H1 (cell line): ENCODE data around the gene TMEM45A. TPM values are rescaled to one million over a fixed set of nuclear protein-coding genes. Genes with fewer than 3 reads are reported as not detected.

ENCODE experiments used
- polyA plus RNA-seq, 7 experiments: library from polyadenylated mRNA; depleted of rRNA in 3 of 7; stranded (reverse) in 5 of 7; unstranded in 2 of 7; fragments of >200 nt in 5 of 7; fragments of 200-250 nt in 2 of 7; gene quantifications; 1 replicate in 5 of 7; 2 replicates in 1 of 7; 4 replicates in 1 of 7; pipeline versions ENCODE4 v1.2.1 to v1.2.3, GENCODE V29; 2011 to 2013; ENCODE audit warnings: missing spikeins in 2 of 7, mixed read lengths in 2 of 7
- total RNA-seq: library from RNA; stranded (reverse); fragmentation: NEBNext Ultra II Directional; extraction: Animal tissue kit (Norgen Biotek cat#: 25700); gene quantifications from 2 replicates; pipeline ENCODE4 v1.2.1, GENCODE V29; 2021
- TF ChIP-seq, protein P1 (sequence below): fragments of 300-600 bp; sonication (generic); IDR thresholded peaks from 2 replicates; pipeline ENCODE4 v1.7.1; 2012; ENCODE audit warnings: low read length, moderate library complexity, mild to moderate bottlenecking, inconsistent platforms; ENCODE audit not compliant: insufficient replicate concordance

The TMEM45A gene
- total and polyA plus RNA-seq, 2 of the 8 experiments (the other 6 are each of a cell fraction or from before 2014, with no cell fraction given) = 12.9 to 14.2 TPM

DNA sequence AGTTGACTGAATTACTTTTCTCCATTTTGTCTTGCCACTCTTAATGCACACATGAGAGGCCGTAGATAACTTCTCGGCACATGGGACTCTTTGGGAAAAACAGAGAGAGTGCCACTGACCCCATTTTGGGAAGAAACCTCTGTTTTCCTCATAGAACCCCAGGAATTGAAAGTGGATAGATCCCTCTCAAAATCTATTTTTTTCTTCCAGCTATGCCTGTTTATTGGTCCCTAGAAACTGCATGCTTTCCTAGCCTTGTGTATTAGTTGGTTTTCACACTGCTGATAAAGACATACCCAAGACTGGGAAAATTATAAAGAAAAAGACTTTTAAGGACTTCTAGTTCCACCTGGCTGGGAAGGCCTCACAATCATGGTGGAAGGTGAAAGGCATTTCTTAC lies 23.7 kb upstream of the TMEM45A start (continued):
- TF ChIP-seq, protein P1, sequence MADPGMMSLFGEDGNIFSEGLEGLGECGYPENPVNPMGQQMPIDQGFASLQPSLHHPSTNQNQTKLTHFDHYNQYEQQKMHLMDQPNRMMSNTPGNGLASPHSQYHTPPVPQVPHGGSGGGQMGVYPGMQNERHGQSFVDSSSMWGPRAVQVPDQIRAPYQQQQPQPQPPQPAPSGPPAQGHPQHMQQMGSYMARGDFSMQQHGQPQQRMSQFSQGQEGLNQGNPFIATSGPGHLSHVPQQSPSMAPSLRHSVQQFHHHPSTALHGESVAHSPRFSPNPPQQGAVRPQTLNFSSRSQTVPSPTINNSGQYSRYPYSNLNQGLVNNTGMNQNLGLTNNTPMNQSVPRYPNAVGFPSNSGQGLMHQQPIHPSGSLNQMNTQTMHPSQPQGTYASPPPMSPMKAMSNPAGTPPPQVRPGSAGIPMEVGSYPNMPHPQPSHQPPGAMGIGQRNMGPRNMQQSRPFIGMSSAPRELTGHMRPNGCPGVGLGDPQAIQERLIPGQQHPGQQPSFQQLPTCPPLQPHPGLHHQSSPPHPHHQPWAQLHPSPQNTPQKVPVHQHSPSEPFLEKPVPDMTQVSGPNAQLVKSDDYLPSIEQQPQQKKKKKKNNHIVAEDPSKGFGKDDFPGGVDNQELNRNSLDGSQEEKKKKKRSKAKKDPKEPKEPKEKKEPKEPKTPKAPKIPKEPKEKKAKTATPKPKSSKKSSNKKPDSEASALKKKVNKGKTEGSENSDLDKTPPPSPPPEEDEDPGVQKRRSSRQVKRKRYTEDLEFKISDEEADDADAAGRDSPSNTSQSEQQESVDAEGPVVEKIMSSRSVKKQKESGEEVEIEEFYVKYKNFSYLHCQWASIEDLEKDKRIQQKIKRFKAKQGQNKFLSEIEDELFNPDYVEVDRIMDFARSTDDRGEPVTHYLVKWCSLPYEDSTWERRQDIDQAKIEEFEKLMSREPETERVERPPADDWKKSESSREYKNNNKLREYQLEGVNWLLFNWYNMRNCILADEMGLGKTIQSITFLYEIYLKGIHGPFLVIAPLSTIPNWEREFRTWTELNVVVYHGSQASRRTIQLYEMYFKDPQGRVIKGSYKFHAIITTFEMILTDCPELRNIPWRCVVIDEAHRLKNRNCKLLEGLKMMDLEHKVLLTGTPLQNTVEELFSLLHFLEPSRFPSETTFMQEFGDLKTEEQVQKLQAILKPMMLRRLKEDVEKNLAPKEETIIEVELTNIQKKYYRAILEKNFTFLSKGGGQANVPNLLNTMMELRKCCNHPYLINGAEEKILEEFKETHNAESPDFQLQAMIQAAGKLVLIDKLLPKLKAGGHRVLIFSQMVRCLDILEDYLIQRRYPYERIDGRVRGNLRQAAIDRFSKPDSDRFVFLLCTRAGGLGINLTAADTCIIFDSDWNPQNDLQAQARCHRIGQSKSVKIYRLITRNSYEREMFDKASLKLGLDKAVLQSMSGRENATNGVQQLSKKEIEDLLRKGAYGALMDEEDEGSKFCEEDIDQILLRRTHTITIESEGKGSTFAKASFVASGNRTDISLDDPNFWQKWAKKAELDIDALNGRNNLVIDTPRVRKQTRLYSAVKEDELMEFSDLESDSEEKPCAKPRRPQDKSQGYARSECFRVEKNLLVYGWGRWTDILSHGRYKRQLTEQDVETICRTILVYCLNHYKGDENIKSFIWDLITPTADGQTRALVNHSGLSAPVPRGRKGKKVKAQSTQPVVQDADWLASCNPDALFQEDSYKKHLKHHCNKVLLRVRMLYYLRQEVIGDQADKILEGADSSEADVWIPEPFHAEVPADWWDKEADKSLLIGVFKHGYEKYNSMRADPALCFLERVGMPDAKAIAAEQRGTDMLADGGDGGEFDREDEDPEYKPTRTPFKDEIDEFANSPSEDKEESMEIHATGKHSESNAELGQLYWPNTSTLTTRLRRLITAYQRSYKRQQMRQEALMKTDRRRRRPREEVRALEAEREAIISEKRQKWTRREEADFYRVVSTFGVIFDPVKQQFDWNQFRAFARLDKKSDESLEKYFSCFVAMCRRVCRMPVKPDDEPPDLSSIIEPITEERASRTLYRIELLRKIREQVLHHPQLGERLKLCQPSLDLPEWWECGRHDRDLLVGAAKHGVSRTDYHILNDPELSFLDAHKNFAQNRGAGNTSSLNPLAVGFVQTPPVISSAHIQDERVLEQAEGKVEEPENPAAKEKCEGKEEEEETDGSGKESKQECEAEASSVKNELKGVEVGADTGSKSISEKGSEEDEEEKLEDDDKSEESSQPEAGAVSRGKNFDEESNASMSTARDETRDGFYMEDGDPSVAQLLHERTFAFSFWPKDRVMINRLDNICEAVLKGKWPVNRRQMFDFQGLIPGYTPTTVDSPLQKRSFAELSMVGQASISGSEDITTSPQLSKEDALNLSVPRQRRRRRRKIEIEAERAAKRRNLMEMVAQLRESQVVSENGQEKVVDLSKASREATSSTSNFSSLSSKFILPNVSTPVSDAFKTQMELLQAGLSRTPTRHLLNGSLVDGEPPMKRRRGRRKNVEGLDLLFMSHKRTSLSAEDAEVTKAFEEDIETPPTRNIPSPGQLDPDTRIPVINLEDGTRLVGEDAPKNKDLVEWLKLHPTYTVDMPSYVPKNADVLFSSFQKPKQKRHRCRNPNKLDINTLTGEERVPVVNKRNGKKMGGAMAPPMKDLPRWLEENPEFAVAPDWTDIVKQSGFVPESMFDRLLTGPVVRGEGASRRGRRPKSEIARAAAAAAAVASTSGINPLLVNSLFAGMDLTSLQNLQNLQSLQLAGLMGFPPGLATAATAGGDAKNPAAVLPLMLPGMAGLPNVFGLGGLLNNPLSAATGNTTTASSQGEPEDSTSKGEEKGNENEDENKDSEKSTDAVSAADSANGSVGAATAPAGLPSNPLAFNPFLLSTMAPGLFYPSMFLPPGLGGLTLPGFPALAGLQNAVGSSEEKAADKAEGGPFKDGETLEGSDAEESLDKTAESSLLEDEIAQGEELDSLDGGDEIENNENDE = no peak
